SK-N-SH (cell line): Measurements from ENCODE around the gene SMKR1. TPM values are rescaled to one million over a fixed set of nuclear protein-coding genes. Genes with fewer than 3 reads are reported as not detected.

Experiments
- CTCF ChIA-PET: fragments of 300-600, 350-600 bp; formaldehyde crosslinking; extraction: SDS; loops from one replicate; lab custom pipeline; 2021; lab: Yijun Ruan, JAX
- POLR2A ChIA-PET: fragments of 350-600 bp; sonication (Branson Sonifier 250); formaldehyde crosslinking; extraction: SDS; loops from one replicate; lab custom pipeline; 2020; ENCODE audit warnings: antibody characterized with exemption, inconsistent platforms; lab: Yijun Ruan, JAX
- DNase-seq: peaks from one replicate; pipeline ENCODE4 v3.0.0; 2012
- H2AFZ ChIP-seq: fragments of 200-600 bp; sonication (generic); 2 replicates; pipeline ENCODE4 v1.8.1; 2016; ENCODE audit warnings: antibody characterized with exemption, mild to moderate bottlenecking, low read depth
- H3F3A ChIP-seq: fragments of 200-600 bp; sonication (generic); replicated peaks from 2 replicates; pipeline ENCODE3; 2016; ENCODE audit warnings: antibody characterized with exemption, mild to moderate bottlenecking; ENCODE audit not compliant: insufficient read depth
- H3K27ac ChIP-seq, 2 experiments: fragments of 200-500 bp in 1 of 2; fragments of 200-600 bp in 1 of 2; sonication (Bioruptor generic) in 1 of 2; sonication (generic), shearing (Covaris generic) in 1 of 2; 2 replicates each; pipeline versions ENCODE4 v1.5.1 to v1.6.1; 2014 to 2016; ENCODE audit warnings: low read depth in 2 of 2, inconsistent platforms in 1 of 2, low read length in 1 of 2, mild to moderate bottlenecking in 1 of 2, mixed read lengths in 1 of 2
- H3K27me3 ChIP-seq: fragments of 200-600 bp; sonication (generic), shearing (Covaris generic); 2 replicates; pipeline ENCODE4 v1.6.1; 2016; ENCODE audit warnings: mixed run types; ENCODE audit not compliant: insufficient read depth
- H3K36me3 ChIP-seq, 2 experiments: fragments of 200-500 bp in 1 of 2; fragments of 200-600 bp in 1 of 2; sonication (Bioruptor generic) in 1 of 2; sonication (generic) in 1 of 2; replicated peaks in 1 of 2; 2 replicates each; pipeline versions ENCODE3 to v1.5.1; 2014 to 2016; ENCODE audit warnings: low read length in 1 of 2, mild to moderate bottlenecking in 1 of 2; ENCODE audit not compliant: insufficient read depth in 2 of 2, control insufficient read depth in 1 of 2
- H3K4me1 ChIP-seq, 2 experiments: fragments of 200-500 bp in 1 of 2; fragments of 200-600 bp in 1 of 2; sonication (Bioruptor generic) in 1 of 2; sonication (generic), shearing (Covaris generic) in 1 of 2; 2 replicates each; pipeline versions ENCODE4 v1.5.1 to v1.6.1; 2014 to 2016; ENCODE audit warnings: low read depth in 1 of 2, low read length in 1 of 2, mixed run types in 1 of 2; ENCODE audit not compliant: insufficient read depth in 2 of 2, control insufficient read depth in 1 of 2
- H3K4me2 ChIP-seq: fragments of 200-600 bp; sonication (generic), shearing (Covaris generic); 2 replicates; pipeline ENCODE4 v1.6.1; 2017; ENCODE audit warnings: mixed run types
- H3K4me3 ChIP-seq, 2 experiments: fragments of 200-500 bp in 1 of 2; fragments of 200-600 bp in 1 of 2; sonication (Bioruptor generic) in 1 of 2; sonication (generic), shearing (Covaris generic) in 1 of 2; 2 replicates each; pipeline versions ENCODE4 v1.5.1 to v1.8.1; 2014 to 2016; ENCODE audit warnings: low read depth in 2 of 2, inconsistent platforms in 1 of 2, low read length in 1 of 2, mild to moderate bottlenecking in 1 of 2, mixed read lengths in 1 of 2, moderate library complexity in 1 of 2
- H3K79me2 ChIP-seq: fragments of 200-600 bp; sonication (generic); 2 replicates; pipeline ENCODE4 v1.8.1; 2017; ENCODE audit warnings: mild to moderate bottlenecking; ENCODE audit not compliant: insufficient read depth
- H3K9ac ChIP-seq: fragments of 200-600 bp; sonication (generic); 2 replicates; pipeline ENCODE4 v1.6.1; 2017; ENCODE audit warnings: mixed run types
- H3K9me2 ChIP-seq: fragments of 200-600 bp; sonication (generic); 2 replicates; pipeline ENCODE4 v1.6.1; 2017; ENCODE audit warnings: mixed run types
- H3K9me3 ChIP-seq: fragments of 200-600 bp; sonication (generic); 2 replicates; pipeline ENCODE4 v1.6.1; 2017; ENCODE audit warnings: mixed run types, mild to moderate bottlenecking, moderate library complexity
- H4K20me1 ChIP-seq: fragments of 200-600 bp; sonication (generic); 2 replicates; pipeline ENCODE4 v1.6.1; 2017; ENCODE audit warnings: mild to moderate bottlenecking, mixed run types; ENCODE audit not compliant: insufficient read depth
- FOSL2 ChIP-seq: IDR thresholded peaks from 2 replicates; pipeline ENCODE4 v1.4.0; 2012; ENCODE audit warnings: low read depth, mild to moderate bottlenecking, moderate library complexity, borderline replicate concordance
- FOXJ3 ChIP-seq: sonication (generic); formaldehyde crosslinking; IDR thresholded peaks from 2 replicates; pipeline ENCODE4 v1.5.1; 2020; ENCODE audit warnings: mild to moderate bottlenecking, missing genetic modification reagents
- GABPA ChIP-seq: IDR thresholded peaks from 2 replicates; pipeline ENCODE4 v1.4.0; 2012; ENCODE audit warnings: low read depth, mild to moderate bottlenecking
- GATA2 ChIP-seq: sonication (generic); formaldehyde crosslinking; IDR thresholded peaks from 2 replicates; pipeline ENCODE4 v1.5.0; 2020; ENCODE audit warnings: mild to moderate bottlenecking, missing genetic modification reagents
- NRF1 ChIP-seq: IDR thresholded peaks from 2 replicates; pipeline ENCODE4 v1.6.1; 2012; ENCODE audit warnings: low read depth, mild to moderate bottlenecking, low read length
- PBX3 ChIP-seq: IDR thresholded peaks from 2 replicates; pipeline ENCODE4; 2012
- RFX5 ChIP-seq: IDR thresholded peaks from 2 replicates; pipeline ENCODE4 v1.6.1; 2012; ENCODE audit warnings: mild to moderate bottlenecking, improper control_type of control experiment, low read length
- RXRA ChIP-seq: IDR thresholded peaks from 2 replicates; pipeline ENCODE4 v1.4.0; 2012; ENCODE audit warnings: low read depth, mild to moderate bottlenecking, borderline replicate concordance
- SIN3A ChIP-seq: IDR thresholded peaks from 2 replicates; pipeline ENCODE4 v1.6.1; 2012; ENCODE audit warnings: low read depth, mild to moderate bottlenecking, low read length, moderate library complexity, borderline replicate concordance
- SMC3 ChIP-seq: IDR thresholded peaks from 2 replicates; pipeline ENCODE4 v1.6.1; 2012; ENCODE audit warnings: low read depth, low read length, improper control_type of control experiment
- TCF12 ChIP-seq: IDR thresholded peaks from 2 replicates; pipeline ENCODE4 v1.4.0; 2012
- TEAD4 ChIP-seq: IDR thresholded peaks from 2 replicates; pipeline ENCODE4 v1.4.0; 2012; ENCODE audit warnings: mild to moderate bottlenecking, borderline replicate concordance; ENCODE audit not compliant: insufficient read depth
- USF1 ChIP-seq: IDR thresholded peaks from 2 replicates; pipeline ENCODE4 v1.4.0; 2012; ENCODE audit warnings: low read depth, borderline replicate concordance
- ZBTB33 ChIP-seq: IDR thresholded peaks from 2 replicates; pipeline ENCODE4 v1.4.0; 2012; ENCODE audit warnings: low read depth, borderline replicate concordance
- WGBS: methylation state at CpG from one replicate; pipeline ENCODE4 v1.1.6; 2017; ENCODE audit warnings: low lambda C conversion rate; 5-methylcytosine and 5-hydroxymethylcytosine counted together
- polyA plus RNA-seq, 3 experiments: library from polyadenylated mRNA; depleted of rRNA; stranded (reverse); fragments of >200 nt; gene quantifications; 2 replicates each; pipeline ENCODE4 v1.2.3, GENCODE V29; 2012

The SMKR1 gene
- polyA plus RNA-seq, 1 of the 3 experiments (the other 2 are of a cell fraction), result 8.1 TPM

GRCh38 chr7:129454249-129454551 lies 48.1 kb upstream of the SMKR1 start (continued):
- TF ChIP-seq PBX3 (no peak), SIN3A (no peak), GABPA (no peak), SMC3 (no peak), FOSL2 (no peak)
- TF ChIP-seq, all 33 proteins: peak for 0

GRCh38 chr7:129456421-129456820 lies 45.9 kb upstream of the SMKR1 start:
- no peaks in the 10 kb centered on the region for H3K4me1 ChIP-seq
- no peaks in the 10 kb centered on the region for H3K79me2 ChIP-seq
- no peak overlapping the region for H3K4me2 ChIP-seq
- no peaks in the 10 kb centered on the region for H3F3A ChIP-seq
- no peaks in the 10 kb centered on the region for H3K27me3 ChIP-seq
- H3K27ac ChIP-seq, result no peak overlapping the region
- TF ChIP-seq NRF1, result no peak
- TF ChIP-seq GATA2 (CRISPR knock-in tag), result no peak
- TF ChIP-seq RXRA, result no peak
- no peak for TF ChIP-seq TCF12
- TF ChIP-seq ZBTB33, result no peak
- no peak for TF ChIP-seq FOSL2
- no peak for TF ChIP-seq FOXJ3 (CRISPR knock-in tag)
- no peak for TF ChIP-seq RFX5
- no peak for TF ChIP-seq USF1
- TF ChIP-seq TEAD4, result no peak
- H4K20me1 ChIP-seq, result no peaks in the 10 kb centered on the region
- no peak for DNase-seq
- no peak overlapping the region for H3K4me3 ChIP-seq
- H2AFZ ChIP-seq, result no peak overlapping the region
- H3K36me3 ChIP-seq, result peaks cover 10 to 31% of the 10 kb centered on the region in 2 experiments
- WGBS, result 91% methylated on average over 10 of the region's 10 CpGs
- ChIA-PET POLR2A (no interaction called here), CTCF (no interaction called here)
- H3K9me2 ChIP-seq, result no peaks in the 10 kb centered on the region
- H3K9me3 ChIP-seq, result no peaks in the 10 kb centered on the region
- H3K9ac ChIP-seq, result no peak overlapping the region
